Muscle of arm (tissue), 14 donors: ENCODE measurements around the gene PDCD1. TPM values are rescaled to one million over a fixed set of nuclear protein-coding genes. Genes with fewer than 3 reads are reported as not detected.
"Not testable (repeated sequence)": the region's sequence is repeated elsewhere in the genome, so short reads cannot be mapped to it uniquely, and the experiment has no call there.

ENCODE experiments used
- DNase-seq: peaks from one replicate; pipeline ENCODE4 v3.0.0-alpha.2; 2013
- long read RNA-seq, 11 donors: transcript quantifications; one replicate each; lab custom pipeline, GENCODE V29; 2026
- polyA plus RNA-seq, 12 donors: library from polyadenylated mRNA; unstranded; fragments of 120-200 nt; gene quantifications; one replicate each; pipeline ENCODE4 v1.2.1, GENCODE V29; 2013; ENCODE audit not compliant: insufficient read length in 12 of 12

Gene PDCD1
- under 1 TPM in 6 of 12 donors, not detected in 6; 0.12 to 0.68 (median 0.17) TPM for polyA plus RNA-seq
- long read RNA-seq, donor 1: 0 reads
- long read RNA-seq, donor 2: 0 reads
- long read RNA-seq, donor 3: 0 reads
- long read RNA-seq, donor 4: 0 reads
- long read RNA-seq, donor 5: 0 reads
- long read RNA-seq, donor 6: 0 reads
- long read RNA-seq, donor 7: 0 reads
- long read RNA-seq, donor 8: 0 reads
- long read RNA-seq, donor 9: 0 reads
- long read RNA-seq, donor 10: 0 reads
- long read RNA-seq, donor 11: 0 reads

DNA sequence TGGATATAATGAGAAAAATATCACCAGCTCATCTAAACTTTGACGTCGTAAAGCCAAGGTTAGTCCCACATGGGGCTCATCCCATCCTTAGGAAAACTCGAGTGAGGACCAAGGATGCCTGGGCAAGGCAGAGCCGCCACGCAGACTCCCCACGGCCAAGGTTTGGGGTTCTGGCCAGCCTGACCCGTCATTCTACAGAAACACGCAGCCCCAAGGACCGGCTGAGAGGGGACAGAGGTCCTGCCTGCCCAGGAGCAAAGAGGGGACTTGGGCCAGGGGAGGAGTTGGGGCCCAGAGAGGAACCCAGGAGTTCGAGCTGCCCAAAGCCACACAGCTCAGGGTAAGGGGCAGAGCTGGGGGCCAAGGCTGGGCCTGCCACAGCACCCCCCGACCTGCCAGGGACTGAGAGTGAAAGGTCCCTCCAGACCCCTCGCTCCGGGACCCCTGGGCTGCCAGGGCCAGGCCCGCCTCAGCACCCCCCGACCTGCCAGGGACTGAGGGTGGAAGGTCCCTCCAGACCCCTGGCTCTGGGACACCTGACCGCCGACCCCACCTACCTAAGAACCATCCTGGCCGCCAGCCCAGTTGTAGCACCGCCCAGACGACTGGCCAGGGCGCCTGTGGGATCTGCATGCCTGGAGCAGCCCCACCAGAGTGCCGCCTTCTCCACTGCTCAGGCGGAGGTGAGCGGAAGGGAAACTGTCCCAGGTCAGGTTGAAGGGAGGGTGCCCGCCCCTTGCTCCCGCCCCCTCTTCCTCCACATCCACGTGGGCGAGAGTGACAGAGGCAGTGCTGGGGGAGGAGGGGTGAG lies at the start of gene PDCD1:
Gene PDCD1 (minus strand): TSS at position 689 of the 811 bp plus-strand sequence. CDS start 56 bp downstream, at position 633.
- no peak for DNase-seq

- DNase-seq: not testable (repeated sequence)
Measured at GRCh38 chr2:241907831-241908230, 49.1 kb upstream of the PDCD1 start.

DNA sequence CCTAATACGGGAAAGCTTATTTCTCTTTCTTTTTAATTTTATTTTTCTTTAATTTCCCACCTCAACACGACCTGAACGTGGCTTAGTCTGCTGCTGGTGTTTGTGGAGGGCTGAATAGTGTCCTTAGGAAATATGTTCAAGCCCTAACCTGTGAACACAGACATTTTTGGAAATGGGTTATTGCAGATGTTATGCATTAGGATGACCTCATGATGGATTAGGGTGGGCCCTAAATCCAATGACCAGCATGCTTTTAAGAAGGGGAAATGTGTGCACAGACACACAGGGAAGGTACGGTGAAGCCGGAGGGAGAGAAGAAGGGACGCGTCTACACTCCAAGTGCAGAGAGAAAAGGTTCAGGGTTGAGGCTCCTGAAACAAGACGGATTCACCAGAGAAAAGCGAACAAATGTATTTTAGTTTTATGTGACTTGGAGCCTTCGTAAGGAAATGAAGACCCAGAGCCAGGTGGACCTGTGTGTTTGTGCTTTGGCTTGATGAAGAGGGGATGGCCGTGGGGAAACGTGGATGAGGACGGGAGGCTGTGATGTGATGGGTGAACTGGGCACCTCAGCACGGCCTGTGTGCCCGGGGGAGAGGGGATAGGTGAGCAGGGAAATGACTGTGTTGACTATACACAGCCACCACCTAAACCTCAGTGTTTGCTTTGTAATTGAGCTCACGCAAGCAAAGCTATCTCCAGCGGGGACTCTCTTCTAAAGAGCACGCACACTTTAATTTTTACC lies 48.3 kb upstream of the PDCD1 start:
- DNase-seq: peak; percentile 48

GRCh38 chr2:241906378-241906770 lies 47.7 kb upstream of the PDCD1 start:
- not testable (repeated sequence) for DNase-seq

GRCh38 chr2:241905716-241906377 lies 47.2 kb upstream of the PDCD1 start:
- DNase-seq: no peak

GRCh38 chr2:241904791-241905710 lies 46.4 kb upstream of the PDCD1 start:
- no peak for DNase-seq

DNA sequence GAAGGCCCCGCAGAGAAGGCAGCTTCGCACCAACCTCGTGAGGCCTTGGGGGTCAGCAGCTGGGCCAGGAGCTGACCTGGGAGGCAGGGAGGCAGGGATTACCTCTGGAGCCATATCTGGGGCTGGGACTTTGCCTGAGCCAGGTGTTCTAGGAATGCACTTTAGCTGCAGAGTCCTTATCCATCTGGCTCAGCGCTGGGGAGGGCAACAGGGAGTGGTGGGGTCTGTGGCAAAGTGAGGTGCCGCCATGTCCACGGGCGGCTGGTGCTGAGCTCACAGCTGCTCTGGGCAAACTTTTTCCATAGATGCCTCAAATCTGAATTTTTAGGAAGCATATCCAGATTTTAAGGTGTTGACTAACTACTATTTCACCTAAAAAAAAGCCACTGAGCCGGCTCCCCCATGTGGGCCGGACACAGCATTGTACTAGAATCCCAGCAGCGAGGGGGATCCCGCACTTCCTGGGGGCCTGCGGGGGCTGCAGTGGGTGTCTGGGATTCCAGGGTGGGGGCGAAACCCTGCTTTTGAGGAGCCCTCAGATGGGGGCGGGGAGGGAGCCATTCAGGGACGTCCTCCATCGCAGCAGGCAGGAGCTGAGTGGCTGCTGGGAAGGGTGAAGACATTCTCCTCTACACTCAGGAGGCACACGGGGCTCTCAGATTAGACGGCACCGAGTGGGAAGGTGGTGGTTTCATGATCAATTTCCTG lies 45.5 kb upstream of the PDCD1 start:
- DNase-seq: no peak

- no peak for DNase-seq
Measured at GRCh38 chr2:241903121-241904010, 44.7 kb upstream of the PDCD1 start.

DNA sequence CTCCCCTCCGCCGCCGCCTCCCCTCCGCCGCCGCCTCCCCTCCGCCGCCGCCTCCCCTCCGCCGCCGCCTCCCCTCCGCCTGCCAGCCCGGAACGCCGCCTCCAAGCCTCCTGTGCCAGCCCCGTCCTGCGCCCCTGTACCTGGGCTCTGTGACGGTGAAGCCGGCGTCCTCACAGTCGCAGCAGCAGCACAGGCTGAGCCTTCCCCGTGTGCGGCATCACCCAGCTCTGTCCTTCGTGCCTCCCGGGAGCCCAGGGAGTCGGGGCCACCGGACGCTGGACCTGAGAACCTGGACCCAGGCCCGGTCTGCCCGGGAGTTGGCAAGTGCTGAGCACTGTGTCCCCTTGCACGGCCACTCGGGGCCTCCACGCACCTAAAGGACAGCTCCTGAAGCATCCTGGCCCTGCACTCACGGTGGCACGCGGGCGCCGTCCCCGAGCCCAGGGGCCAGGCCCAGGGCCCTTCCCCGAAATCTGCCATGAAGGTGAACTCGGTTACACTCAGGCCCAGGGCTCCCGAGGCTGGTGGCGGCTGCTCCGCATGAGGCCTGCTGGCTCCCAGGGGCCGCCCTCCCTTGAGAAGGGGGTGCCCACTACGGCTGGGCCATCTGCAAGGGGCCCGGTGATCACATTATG lies 43.8 kb upstream of the PDCD1 start:
- no peak for DNase-seq

DNA sequence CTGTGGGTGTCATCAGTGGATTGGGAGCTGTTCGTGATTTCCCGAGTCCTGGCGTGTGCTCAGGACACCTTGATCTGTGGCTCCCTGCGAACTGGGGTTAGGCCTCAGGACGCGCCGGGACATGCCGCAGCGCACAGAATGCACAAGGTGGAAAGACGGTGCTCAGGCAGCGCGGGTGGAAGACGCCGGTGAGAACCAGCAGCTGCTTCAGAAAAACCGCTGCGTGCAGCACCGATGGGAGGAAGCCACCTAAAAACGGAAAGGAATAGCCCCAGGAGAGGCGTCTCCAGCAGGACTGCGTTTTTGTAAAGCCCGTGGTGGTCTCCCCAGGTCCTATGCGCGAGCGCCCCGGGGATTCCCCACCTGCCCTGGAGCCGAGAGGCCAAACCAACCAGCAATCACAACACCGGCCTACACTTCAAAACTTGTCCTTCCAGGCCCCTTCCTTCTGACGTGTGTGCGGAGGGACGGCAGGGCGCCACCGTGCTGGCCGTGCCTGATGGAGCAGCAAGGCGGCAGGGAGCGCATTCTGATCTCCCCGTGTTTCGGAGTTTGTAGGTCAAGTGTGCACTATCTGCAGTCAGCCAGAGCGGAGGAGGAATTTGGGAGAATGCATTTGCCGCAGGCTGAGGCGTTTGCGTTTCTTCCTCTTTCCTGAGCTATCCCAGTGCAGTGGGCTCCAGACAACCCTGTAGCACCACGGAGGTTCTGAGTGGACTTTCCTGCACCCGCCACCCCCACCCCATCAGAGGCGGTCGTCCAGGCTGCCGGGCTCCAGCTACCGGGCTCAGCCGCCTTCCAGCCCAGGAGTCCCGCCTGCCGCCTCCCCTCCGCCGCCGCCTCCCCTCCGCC lies 43.0 kb upstream of the PDCD1 start:
- no peak for DNase-seq

- DNase-seq: no peak
Measured at GRCh38 chr2:241901018-241901380, 42.3 kb upstream of the PDCD1 start.

DNA sequence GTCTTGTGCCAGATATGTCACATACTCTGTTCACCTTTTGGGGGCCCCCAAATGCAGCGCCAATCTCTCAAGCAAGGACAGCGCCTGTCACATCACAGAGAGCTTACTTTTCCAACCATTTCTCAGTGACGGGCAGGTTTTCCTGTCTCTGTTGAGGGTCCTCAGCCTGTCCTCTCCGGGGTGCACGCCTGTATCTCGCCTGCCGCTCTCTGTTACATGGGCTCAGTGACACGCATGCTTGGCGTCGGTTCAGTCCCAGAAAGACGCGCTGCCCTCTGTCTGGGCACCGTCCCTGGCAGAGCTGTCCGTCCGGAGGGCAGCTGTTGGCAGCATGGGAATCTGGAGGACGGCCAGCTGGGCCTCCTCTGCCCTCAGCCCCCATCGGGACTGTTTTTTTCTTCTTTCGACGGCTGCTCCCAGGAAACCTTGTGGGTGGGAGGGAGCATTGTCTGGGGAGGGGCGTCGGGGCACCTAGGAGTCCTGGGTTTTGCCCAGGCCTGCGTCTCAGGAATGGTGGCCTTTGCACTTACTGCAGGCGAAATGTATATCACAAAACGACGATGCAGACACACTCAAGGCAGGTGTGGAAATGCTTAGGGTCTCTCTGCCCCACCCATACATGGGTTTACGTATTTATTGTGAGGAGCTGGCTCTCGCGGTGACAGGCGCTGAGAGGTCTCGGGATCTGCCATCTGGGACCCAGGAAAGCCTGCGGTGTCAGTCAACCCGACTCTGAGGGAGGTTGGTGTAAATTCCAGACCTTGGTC lies 41.7 kb upstream of the PDCD1 start:
- DNase-seq: no peak

GRCh38 chr2:241898463-241899270 lies 40.0 kb upstream of the PDCD1 start:
- no peak for DNase-seq

DNA sequence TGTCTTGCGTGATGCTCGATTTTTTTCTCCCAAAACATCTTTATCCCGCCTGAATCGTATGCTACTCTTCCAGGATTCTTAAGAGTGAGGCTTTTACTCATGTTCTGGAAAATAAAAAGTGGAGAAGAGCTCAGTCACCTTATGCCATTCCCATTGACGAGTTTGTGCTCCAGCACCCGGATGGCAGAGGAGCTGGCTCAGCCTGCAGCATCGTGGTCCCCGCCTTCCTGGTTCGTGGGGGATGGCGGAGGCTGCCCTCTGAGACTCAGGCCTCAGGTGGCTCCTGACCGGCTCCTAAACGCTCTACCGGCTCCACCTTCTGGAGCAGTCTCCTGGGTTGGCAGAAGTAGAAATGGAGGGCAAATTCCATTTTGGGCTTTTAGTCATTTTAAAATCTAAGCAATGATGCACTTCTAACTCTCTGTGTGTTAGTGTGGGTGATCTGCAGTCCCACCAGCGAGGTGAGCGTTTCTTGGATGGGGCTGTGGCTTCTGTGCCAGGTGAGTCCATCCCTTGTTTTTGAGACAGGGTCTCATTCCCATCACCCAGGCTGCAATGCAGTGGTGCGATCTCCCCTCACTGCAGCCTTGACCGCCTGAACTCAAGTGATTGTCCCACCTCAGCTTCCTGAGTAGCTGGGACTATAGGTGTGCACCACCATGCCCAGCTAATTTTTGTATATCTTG lies 38.7 kb upstream of the PDCD1 start:
- DNase-seq: no peak

- no peak for DNase-seq
Measured at GRCh38 chr2:241896746-241897201, 38.1 kb upstream of the PDCD1 start.
